K562 (cell line): ENCODE measurements around the gene ZNF740. TPM values are rescaled to one million over a fixed set of nuclear protein-coding genes. Genes with fewer than 3 reads are reported as not detected.

Experiments
- ATAC-seq: fragments of 200-7000 bp; cut with Tn5 transposase; 3 replicates; pipeline ENCODE4 v1.9.1; 2020; ENCODE audit warnings: moderate library complexity
- BruUV-seq: library from RNA; stranded (reverse); fragments of 400-500 nt; replicated peaks from 2 replicates; lab custom pipeline; 2021; lab: Mats Ljungman, UMichigan
- CTCF ChIA-PET: fragments of 300-600 bp; formaldehyde crosslinking; extraction: SDS; loops from one replicate; lab custom pipeline; 2021; ENCODE audit warnings: low intra/inter-chr PET ratio; lab: Yijun Ruan, JAX
- POLR2A ChIA-PET: fragments of 300-600, 350-650 bp; sonication (Branson Sonifier 250); formaldehyde crosslinking; extraction: SDS; loops from one replicate; lab custom pipeline; 2021; ENCODE audit warnings: antibody characterized with exemption, inconsistent platforms; lab: Yijun Ruan, JAX
- DNase-seq, 4 experiments: peaks; one replicate each; pipeline versions ENCODE4 v3.0.0 to v3.0.0-alpha.2; 2011 to 2018; ENCODE audit warnings: low spot score in 3 of 4, mixed read lengths in 3 of 4; ENCODE audit errors: extremely low read depth in 1 of 4
- FAIRE-seq: peaks from 2 replicates; lab custom pipeline; 2011; peaks lifted over from hg19 to GRCh38; lab: Jason Lieb, UNC
- H2AFZ ChIP-seq: 2 replicates; pipeline ENCODE4 v1.6.0; 2011; ENCODE audit warnings: low read depth, low read length, control low read depth, inconsistent platforms
- H3K27ac ChIP-seq: fragments of 200-600 bp; 3 replicates; pipeline ENCODE4 v1.8.0; 2011; ENCODE audit warnings: low read depth, mild to moderate bottlenecking, control low read depth, inconsistent platforms, low read length, moderate library complexity, mixed read lengths; ENCODE audit errors: extremely low read depth
- H3K27me3 ChIP-seq, 2 experiments: fragments of 300-600 bp in 1 of 2; 2 replicates in 1 of 2; 3 replicates in 1 of 2; pipeline versions ENCODE4 v1.6.0 to v1.8.0; 2011; ENCODE audit warnings: inconsistent platforms in 2 of 2, low read length in 2 of 2, mild to moderate bottlenecking in 1 of 2, mixed read lengths in 1 of 2, moderate library complexity in 1 of 2; ENCODE audit not compliant: control insufficient read depth in 2 of 2, insufficient read depth in 2 of 2
- H3K36me3 ChIP-seq: fragments of 300-600 bp; 3 replicates; pipeline ENCODE4 v1.8.0; 2011; ENCODE audit warnings: mild to moderate bottlenecking, low read length, inconsistent platforms; ENCODE audit not compliant: control insufficient read depth, insufficient read depth
- H3K4me1 ChIP-seq, 2 experiments: fragments of 200-600 bp in 1 of 2; replicated peaks in 1 of 2; 2 replicates in 1 of 2; 3 replicates in 1 of 2; pipeline versions ENCODE4 v1.5.1 to v1.8.0; 2011; ENCODE audit warnings: inconsistent platforms in 2 of 2, low read length in 2 of 2, mild to moderate bottlenecking in 1 of 2, mixed read lengths in 1 of 2, moderate library complexity in 1 of 2; ENCODE audit not compliant: control insufficient read depth in 2 of 2, insufficient read depth in 2 of 2
- H3K4me2 ChIP-seq: 2 replicates; pipeline ENCODE4 v1.6.1; 2011; ENCODE audit warnings: low read length, control low read depth, inconsistent platforms, mixed read lengths; ENCODE audit not compliant: insufficient read depth
- H3K4me3 ChIP-seq: fragments of 200-600 bp; sonication (generic), shearing (Covaris generic); 2 replicates; pipeline ENCODE4 v1.5.1; 2016; ENCODE audit warnings: control low read depth, inconsistent platforms
- H3K79me2 ChIP-seq: fragments of 200-600 bp; 3 replicates; pipeline ENCODE4 v1.8.0; 2011; ENCODE audit warnings: low read length, inconsistent platforms; ENCODE audit not compliant: control insufficient read depth, insufficient read depth
- H3K9ac ChIP-seq, 2 experiments: 2 replicates each; pipeline versions ENCODE4 v1.6.0 to v1.6.1; 2011; ENCODE audit warnings: low read depth in 2 of 2, low read length in 2 of 2, control low read depth in 1 of 2, inconsistent platforms in 1 of 2, mild to moderate bottlenecking in 1 of 2, mixed read lengths in 1 of 2; ENCODE audit not compliant: insufficient read depth in 1 of 2
- H3K9me1 ChIP-seq: one replicate; pipeline ENCODE4 v1.6.0; 2011; ENCODE audit warnings: inconsistent platforms, mild to moderate bottlenecking, low read length, moderate library complexity; ENCODE audit not compliant: control insufficient read depth, insufficient read depth
- H3K9me3 ChIP-seq: replicated peaks from 2 replicates; pipeline ENCODE4 v1.5.1; 2011; ENCODE audit warnings: low read depth, low read length, inconsistent platforms; ENCODE audit not compliant: control insufficient read depth, insufficient read depth
- H4K20me1 ChIP-seq: replicated peaks from 2 replicates; pipeline ENCODE4 v1.6.1; 2011; ENCODE audit warnings: low read length, inconsistent platforms, mixed read lengths; ENCODE audit not compliant: control insufficient read depth, insufficient read depth
- ARID1B ChIP-seq: fragments of 450-650 bp; IDR thresholded peaks from 2 replicates; pipeline ENCODE4 v1.6.1; 2016; ENCODE audit warnings: antibody characterized with exemption, mild to moderate bottlenecking, inconsistent platforms
- CBFA2T3 ChIP-seq: fragments of 450-650 bp; IDR thresholded peaks from 2 replicates; pipeline ENCODE4 v1.6.1; 2017
- CEBPG ChIP-seq, 3 experiments: fragments of 200-800 bp in 1 of 3; sonication (Bioruptor generic) in 1 of 3; sonication (generic) in 1 of 3; formaldehyde crosslinking in 1 of 3; IDR thresholded peaks in 2 of 3; conservative IDR thresholded peaks in 1 of 3; 2 replicates each; pipeline versions ENCODE4 v1.6.1 to v1.8.0; 2016 to 2022; ENCODE audit warnings: missing compliant biosample characterization in 2 of 3, missing genetic modification characterization in 2 of 3, mild to moderate bottlenecking in 1 of 3, missing genetic modification reagents in 1 of 3
- HDAC8 ChIP-seq: fragments of 450-650 bp; IDR thresholded peaks from 2 replicates; pipeline ENCODE4 v1.6.1; 2016; ENCODE audit warnings: mild to moderate bottlenecking, missing genetic modification characterization, moderate library complexity, missing compliant biosample characterization
- MYBL2 ChIP-seq, 2 experiments: fragments of 450-650 bp in 1 of 2; sonication (generic) in 1 of 2; formaldehyde crosslinking in 1 of 2; IDR thresholded peaks; 2 replicates each; pipeline versions ENCODE4 v1.6.1 to v1.8.1; 2017 to 2022; ENCODE audit warnings: borderline replicate concordance in 1 of 2, inconsistent platforms in 1 of 2, low read depth in 1 of 2, mild to moderate bottlenecking in 1 of 2, missing genetic modification reagents in 1 of 2, moderate library complexity in 1 of 2
- NFIC ChIP-seq: fragments of 450-650 bp; IDR thresholded peaks from 2 replicates; pipeline ENCODE4 v1.6.1; 2017; ENCODE audit warnings: mild to moderate bottlenecking, inconsistent platforms
- RNF219 ChIP-seq: fragments of 250-450 bp; sonication (Bioruptor Pico); IDR thresholded peaks from 2 replicates; pipeline ENCODE4 v1.5.0; 2022; ENCODE audit warnings: mild to moderate bottlenecking
- SAFB2 ChIP-seq: fragments of 200-400 bp; formaldehyde crosslinking; IDR thresholded peaks from 2 replicates; pipeline ENCODE4 v1.6.1; 2018; ENCODE audit warnings: borderline replicate concordance, low read length, low read depth, moderate library complexity; ENCODE audit not compliant: severe bottlenecking
- THAP7 ChIP-seq: fragments of 250-450 bp; sonication (Bioruptor Pico); IDR thresholded peaks from 2 replicates; pipeline ENCODE4 v1.5.0; 2021
- THRAP3 ChIP-seq: fragments of 450-650 bp; IDR thresholded peaks from 2 replicates; pipeline ENCODE4 v1.6.1; 2016; ENCODE audit warnings: mild to moderate bottlenecking, inconsistent platforms, borderline replicate concordance
- ZFP30 ChIP-seq: fragments of 250-450 bp; sonication (Bioruptor Pico); IDR thresholded peaks from 2 replicates; pipeline ENCODE4 v1.8.0; 2022; ENCODE audit warnings: moderate library complexity, mild to moderate bottlenecking, inconsistent platforms, borderline replicate concordance
- WGBS: fragments of 100-300 bp; shearing (Covaris generic); methylation state at CpG from one replicate; pipeline ENCODE4 v1.1.6; 2016; ENCODE audit warnings: low coverage, mixed read lengths; ENCODE audit not compliant: insufficient coverage; ENCODE audit errors: missing lambda C conversion rate; 5-methylcytosine and 5-hydroxymethylcytosine counted together
- in situ Hi-C: fragments of 300-500 bp; cut with MboI; formaldehyde crosslinking; loops from 4 replicates; pipeline ENCODE4 v1.15.0; 2018; ENCODE audit warnings: inconsistent platforms, mixed read lengths
- intact Hi-C: fragments of 100-400 bp; cut with micrococcal nuclease; formaldehyde crosslinking; loops from 2 replicates; pipeline ENCODE4 v1.14.2; 2022
- polyA plus RNA-seq, 8 experiments: library from polyadenylated mRNA; depleted of rRNA in 4 of 8; stranded (reverse) in 5 of 8; unstranded in 3 of 8; fragments of >200 nt; fragmentation: Nextera tagmentation in 2 of 8; fragmentation: Illumina TruSeq in 1 of 8; extraction: Ambion mirVana in 2 of 8; extraction: Trizol in 1 of 8; gene quantifications; 2 replicates each; pipeline versions ENCODE4 v1.2.1 to v1.2.3, GENCODE V29; 2011 to 2014; ENCODE audit warnings: inconsistent platforms in 1 of 8, missing spikeins in 1 of 8
- total RNA-seq, 7 experiments: library from RNA; depleted of rRNA in 6 of 7; stranded (reverse); fragments of >200 nt in 6 of 7; fragmentation: Illumina TruSeq in 2 of 7; extraction: Trizol in 2 of 7; gene quantifications; 2 replicates each; pipeline versions ENCODE4 v1.2.1 to v1.2.3, GENCODE V29; 2011 to 2021; ENCODE audit warnings: low replicate concordance in 1 of 7

The ZNF740 gene
- total and polyA plus RNA-seq, 9 of the 15 experiments (the other 6 are each of a cell fraction or from before 2014, with no cell fraction given), result 0.57 to 46.4 (median 18.6) TPM

- Histone ChIP-seq H4K20me1 (no peaks in the 10 kb centered on the region), H3K9ac (peak overlapping the region in 1 of 2 experiments; percentile 73; a peak in 1 of 4 replicates), H3K9me1 (no peaks in the 10 kb centered on the region), H3K4me2 (no peak overlapping the region), H3K27me3 (no peaks in the 10 kb centered on the region), H3K4me3 (no peak overlapping the region), H3K27ac (no peak overlapping the region), H3K79me2 (no peaks in the 10 kb centered on the region), H2AFZ (0 out of 2 replicates have a peak overlapping the region, but pooled peaks have one; percentile 14), H3K9me3 (no peaks in the 10 kb centered on the region), H3K36me3 (no peaks in the 10 kb centered on the region), H3K4me1 (peaks cover 13 to 22% of the 10 kb centered on the region in 2 experiments)
- ATAC-seq (peak; percentile 39), FAIRE-seq (no peak), DNase-seq (peak in 2 of 4 experiments; percentile 42)
- no TSS peak for BruUV-seq
- TF ChIP-seq NFIC (peak; percentile 83), HDAC8 (no peak)
- POLR2A ChIA-PET, result interaction anchor here (0.6 to 3.6 kb wide), 3 partner anchors 9 to 321 kb away, joined by 3 to 15 read pairs (median 3); partner anchors contain the start of genes CSAD and ZNF740
- WGBS, result 34% methylated on average over 10 of the region's 10 CpGs
- in situ Hi-C loops (no loop called here), intact Hi-C loops (no loop called here)
- CTCF ChIA-PET, result no interaction called here
Observed at GRCh38 chr12:53171725-53172329, 8.7 kb upstream of the ZNF740 start.

DNA sequence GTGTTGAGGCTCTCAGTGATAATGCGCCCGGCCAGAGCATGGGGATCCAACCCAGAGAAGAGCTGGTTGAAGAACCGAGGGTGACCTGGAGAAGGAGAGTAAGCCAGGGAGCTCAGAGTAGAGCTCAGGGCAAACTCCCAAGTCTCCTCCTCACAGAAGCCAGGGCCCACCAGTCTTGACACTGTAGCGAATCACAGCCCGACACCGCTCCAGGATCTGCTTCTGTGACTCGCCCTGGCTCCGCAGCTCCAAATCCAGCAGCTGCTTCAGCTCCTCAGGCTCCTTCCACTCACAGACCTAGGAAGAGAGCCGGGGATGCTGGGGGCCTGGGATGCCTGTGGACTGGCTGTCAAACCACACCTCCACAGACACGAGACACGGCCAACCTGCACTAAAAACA lies 8.2 kb upstream of the ZNF740 start:
- in situ Hi-C loops, result no loop called here
- DNase-seq, result peak in 1 of 4 experiments; percentile 2
- Histone ChIP-seq H3K9me1 (no peaks in the 10 kb centered on the region), H3K4me1 (peaks cover 13 to 22% of the 10 kb centered on the region in 2 experiments), H4K20me1 (no peaks in the 10 kb centered on the region), H3K27me3 (no peaks in the 10 kb centered on the region), H3K9me3 (no peaks in the 10 kb centered on the region), H2AFZ (no peak overlapping the region), H3K36me3 (no peaks in the 10 kb centered on the region), H3K4me3 (no peak overlapping the region), H3K4me2 (no peak overlapping the region), H3K27ac (no peak overlapping the region), H3K9ac (peak overlapping the region in 1 of 2 experiments; percentile 37; a peak in 1 of 4 replicates), H3K79me2 (no peaks in the 10 kb centered on the region)
- ChIA-PET CTCF (no interaction called here), POLR2A (interaction anchor here (1.1 to 3.6 kb wide), 2 partner anchors 8 to 12 kb away, joined by 3 to 15 read pairs; partner anchors contain the start of genes CSAD and ZNF740)
- no TSS peak for BruUV-seq
- WGBS, result 73% methylated on average over 11 of the region's 11 CpGs
- intact Hi-C loops, result no loop called here
- no peak for ATAC-seq
- FAIRE-seq, result no peak
- TF ChIP-seq ARID1B (no peak), SAFB2 (no peak), THAP7 (CRISPR knock-in tag) (no peak), MYBL2 (IDR thresholded peaks at IDR 0.05; ENCODE audit: low read depth) (no peak), MYBL2 (CRISPR knock-in tag; IDR thresholded peaks at IDR 0.05; ENCODE audit: borderline replicate concordance) (no peak), ZFP30 (no peak), CBFA2T3 (no peak), RNF219 (CRISPR knock-in tag) (no peak), THRAP3 (no peak), CEBPG (CRISPR knock-in tag; IDR thresholded peaks at IDR 0.05) (no peak), CEBPG (tag; conservative IDR thresholded peaks at IDR 0.05 in 1 of 2, IDR thresholded peaks at IDR 0.05 in 1 of 2) (no peak)
